Lung (tissue), 12 donors: Measurements from ENCODE around the gene SMG6. TPM values are rescaled to one million over a fixed set of nuclear protein-coding genes. Genes with fewer than 3 reads are reported as not detected.
A peak's percentile ranks its signal among the peaks of the same experiment; 100 is the strongest.

Source experiments
- ATAC-seq: fragments of 200-7000 bp; cut with Tn5 transposase; one replicate; pipeline ENCODE4 v1.9.1; 2020; ENCODE audit warnings: moderate number of reproducible peaks; ENCODE audit not compliant: insufficient read depth, low FRiP score
- DNase-seq, 3 donors: peaks; one replicate each; pipeline ENCODE4 v3.0.0-alpha.2; 2013 to 2017
- H3K27ac ChIP-seq, 2 donors: one replicate each; pipeline ENCODE4 v1.5.1; 2013; ENCODE audit warnings: mild to moderate bottlenecking in 2 of 2, moderate library complexity in 2 of 2, control low read depth in 1 of 2, inconsistent platforms in 1 of 2, low read depth in 1 of 2, low read length in 1 of 2
- H3K27me3 ChIP-seq, 3 donors: one replicate each; pipeline ENCODE4 v1.5.1; 2013; ENCODE audit warnings: low read length in 2 of 3; ENCODE audit not compliant: control insufficient read depth in 3 of 3, insufficient read depth in 3 of 3
- H3K36me3 ChIP-seq, 4 donors: one replicate each; pipeline ENCODE4 v1.5.1; 2013; ENCODE audit warnings: low read length in 4 of 4, mild to moderate bottlenecking in 1 of 4, moderate library complexity in 1 of 4; ENCODE audit not compliant: control insufficient read depth in 4 of 4, insufficient read depth in 4 of 4
- H3K4me1 ChIP-seq, 5 donors: one replicate each; pipeline ENCODE4 v1.5.1; 2013; ENCODE audit warnings: low read length in 5 of 5, mild to moderate bottlenecking in 2 of 5, moderate library complexity in 1 of 5; ENCODE audit not compliant: control insufficient read depth in 5 of 5, insufficient read depth in 5 of 5
- H3K4me3 ChIP-seq: one replicate; pipeline ENCODE4 v1.5.1; 2013; ENCODE audit warnings: mild to moderate bottlenecking, control low read depth, moderate library complexity
- H3K9ac ChIP-seq, 2 donors: one replicate each; pipeline ENCODE4 v1.5.1; 2013; ENCODE audit warnings: low read length in 2 of 2, control low read depth in 1 of 2; ENCODE audit not compliant: insufficient read depth in 1 of 2
- H3K9me3 ChIP-seq, 4 donors: one replicate each; pipeline ENCODE4 v1.5.1; 2013; ENCODE audit warnings: low read length in 3 of 4, mild to moderate bottlenecking in 1 of 4, moderate library complexity in 1 of 4; ENCODE audit not compliant: control insufficient read depth in 4 of 4, insufficient read depth in 3 of 4
- WGBS, 2 donors: extraction: QIAGEN DNeasy Blood & Tissue Kit; methylation state at CpG; one replicate each; pipeline ENCODE4 v1.1.7; 2013; 5-methylcytosine and 5-hydroxymethylcytosine counted together
- polyA plus RNA-seq, 2 donors: library from polyadenylated mRNA; stranded (reverse); fragments of 200-250 nt; gene quantifications; one replicate each; pipeline ENCODE4 v1.2.1, GENCODE V29; 2013
- total RNA-seq, 2 donors: library from RNA; depleted of rRNA in 1 of 2; stranded (reverse); fragments of >200 nt in 1 of 2; gene quantifications; one replicate each; pipeline ENCODE4 v1.2.1, GENCODE V29; 2014 to 2021
- TF ChIP-seq, protein P1 (sequence below): IDR thresholded peaks from 2 replicates; pipeline ENCODE4 v1.5.1; 2012; ENCODE audit warnings: mild to moderate bottlenecking; ENCODE audit errors: control extremely low read depth, extremely low read depth
- donor health status: control.
- donor health status: control.
- donor health status: Bipolar disorder and iron deficiency.
- donor health status: healthy.
- donor health status: DM: yes; HTN: yes; CAD: no.

The SMG6 gene
- total and polyA plus RNA-seq, 4 donors: 17.6 to 45.1 (median 28.9) TPM

GRCh38 chr17:2057175-2057759 lies 246.3 kb downstream of the SMG6 start:
- no peak overlapping the region for H3K4me3 ChIP-seq
- H3K36me3 ChIP-seq: peaks cover 0 to 38% (median 14%) of the 10 kb centered on the region in 4 donors
- peaks cover 0 to 52% (median 27%) of the 10 kb centered on the region in 5 donors for H3K4me1 ChIP-seq
- H3K9ac ChIP-seq: no peak overlapping the region
- H3K9me3 ChIP-seq: peaks cover 0 to 2% (median 0%) of the 10 kb centered on the region in 4 donors
- TF ChIP-seq, protein P1, sequence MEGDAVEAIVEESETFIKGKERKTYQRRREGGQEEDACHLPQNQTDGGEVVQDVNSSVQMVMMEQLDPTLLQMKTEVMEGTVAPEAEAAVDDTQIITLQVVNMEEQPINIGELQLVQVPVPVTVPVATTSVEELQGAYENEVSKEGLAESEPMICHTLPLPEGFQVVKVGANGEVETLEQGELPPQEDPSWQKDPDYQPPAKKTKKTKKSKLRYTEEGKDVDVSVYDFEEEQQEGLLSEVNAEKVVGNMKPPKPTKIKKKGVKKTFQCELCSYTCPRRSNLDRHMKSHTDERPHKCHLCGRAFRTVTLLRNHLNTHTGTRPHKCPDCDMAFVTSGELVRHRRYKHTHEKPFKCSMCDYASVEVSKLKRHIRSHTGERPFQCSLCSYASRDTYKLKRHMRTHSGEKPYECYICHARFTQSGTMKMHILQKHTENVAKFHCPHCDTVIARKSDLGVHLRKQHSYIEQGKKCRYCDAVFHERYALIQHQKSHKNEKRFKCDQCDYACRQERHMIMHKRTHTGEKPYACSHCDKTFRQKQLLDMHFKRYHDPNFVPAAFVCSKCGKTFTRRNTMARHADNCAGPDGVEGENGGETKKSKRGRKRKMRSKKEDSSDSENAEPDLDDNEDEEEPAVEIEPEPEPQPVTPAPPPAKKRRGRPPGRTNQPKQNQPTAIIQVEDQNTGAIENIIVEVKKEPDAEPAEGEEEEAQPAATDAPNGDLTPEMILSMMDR: no peak
- ATAC-seq (no peak), DNase-seq (peak; percentile 43 to 53 (median 46))
- peaks cover 0 to 5% (median 2%) of the 10 kb centered on the region in 3 donors for H3K27me3 ChIP-seq
- WGBS, 2 donors: 21 to 34% methylated on average over 58 to 81 of the region's 81 CpGs
- H3K27ac ChIP-seq: peak overlapping the region; percentile 78 to 83

DNA sequence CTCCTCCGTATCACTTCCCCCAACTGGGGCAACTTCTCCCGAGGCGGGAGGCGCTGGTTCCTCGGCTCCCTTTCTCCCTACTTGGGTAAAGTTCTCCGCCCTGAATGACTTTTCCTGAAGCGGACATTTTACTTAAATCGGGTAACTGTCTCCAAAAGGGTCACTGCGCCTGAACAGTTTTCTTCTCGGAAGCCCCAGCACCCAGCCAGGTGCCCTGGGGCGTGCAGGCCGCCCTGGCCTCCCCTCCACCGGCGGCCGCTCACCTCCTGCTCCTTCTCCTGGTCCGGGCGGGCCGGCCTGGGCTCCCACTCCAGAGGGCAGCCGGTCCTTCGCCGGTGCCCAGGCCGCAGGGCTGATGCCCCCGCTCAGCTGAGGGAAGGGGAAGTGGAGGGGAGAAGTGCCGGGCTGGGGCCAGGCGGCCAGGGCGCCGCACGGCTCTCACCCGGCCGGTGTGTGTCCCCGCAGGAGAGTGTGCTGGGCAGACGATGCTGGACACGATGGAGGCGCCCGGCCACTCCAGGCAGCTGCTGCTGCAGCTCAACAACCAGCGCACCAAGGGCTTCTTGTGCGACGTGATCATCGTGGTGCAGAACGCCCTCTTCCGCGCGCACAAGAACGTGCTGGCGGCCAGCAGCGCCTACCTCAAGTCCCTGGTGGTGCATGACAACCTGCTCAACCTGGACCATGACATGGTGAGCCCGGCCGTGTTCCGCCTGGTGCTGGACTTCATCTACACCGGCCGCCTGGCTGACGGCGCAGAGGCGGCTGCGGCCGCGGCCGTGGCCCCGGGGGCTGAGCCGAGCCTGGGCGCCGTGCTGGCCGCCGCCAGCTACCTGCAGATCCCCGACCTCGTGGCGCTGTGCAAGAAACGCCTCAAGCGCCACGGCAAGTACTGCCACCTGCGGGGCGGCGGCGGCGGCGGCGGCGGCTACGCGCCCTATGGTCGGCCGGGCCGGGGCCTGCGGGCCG lies 247.1 kb downstream of the SMG6 start:
- H3K27me3 ChIP-seq: peaks cover 0 to 12% (median 2%) of the 10 kb centered on the region in 3 donors
- peaks cover 0 to 34% (median 12%) of the 10 kb centered on the region in 4 donors for H3K36me3 ChIP-seq
- WGBS, 2 donors: 17 to 31% methylated on average over 69 to 85 of the region's 85 CpGs
- peaks cover 0 to 44% (median 27%) of the 10 kb centered on the region in 5 donors for H3K4me1 ChIP-seq
- H3K9me3 ChIP-seq: peaks cover 0 to 2% (median 0%) of the 10 kb centered on the region in 4 donors
- ATAC-seq (no peak), DNase-seq (peak; percentile 62 to 68 (median 63))
- TF ChIP-seq, protein P1: no peak
- peak overlapping the region in 1 of 2 donors; percentile 32 for H3K9ac ChIP-seq
- H3K4me3 ChIP-seq: peak overlapping the region; percentile 26
- H3K27ac ChIP-seq: peak overlapping the region; percentile 78 to 83

- Histone ChIP-seq H3K9ac (no peak overlapping the region), H3K4me1 (peaks cover 0 to 35% (median 24%) of the 10 kb centered on the region in 5 donors), H3K27ac (peak overlapping the region; percentile 86 to 88), H3K27me3 (peaks cover 0 to 13% (median 2%) of the 10 kb centered on the region in 3 donors), H3K4me3 (peak overlapping the region; percentile 47), H3K36me3 (peaks cover 0 to 25% (median 9%) of the 10 kb centered on the region in 4 donors), H3K9me3 (no peaks in the 10 kb centered on the region)
- TF ChIP-seq, protein P1: no peak
- ATAC-seq: no peak
- DNase-seq: peak; percentile 48 to 72 (median 61)
- 2 to 5% methylated on average over 67 to 113 of the region's 113 CpGs for WGBS, 2 donors
Measured at GRCh38 chr17:2055292-2056205, 248.0 kb downstream of the SMG6 start.
